ENCODE measurements around the gene GAB2.

The GAB2 gene

DNA sequence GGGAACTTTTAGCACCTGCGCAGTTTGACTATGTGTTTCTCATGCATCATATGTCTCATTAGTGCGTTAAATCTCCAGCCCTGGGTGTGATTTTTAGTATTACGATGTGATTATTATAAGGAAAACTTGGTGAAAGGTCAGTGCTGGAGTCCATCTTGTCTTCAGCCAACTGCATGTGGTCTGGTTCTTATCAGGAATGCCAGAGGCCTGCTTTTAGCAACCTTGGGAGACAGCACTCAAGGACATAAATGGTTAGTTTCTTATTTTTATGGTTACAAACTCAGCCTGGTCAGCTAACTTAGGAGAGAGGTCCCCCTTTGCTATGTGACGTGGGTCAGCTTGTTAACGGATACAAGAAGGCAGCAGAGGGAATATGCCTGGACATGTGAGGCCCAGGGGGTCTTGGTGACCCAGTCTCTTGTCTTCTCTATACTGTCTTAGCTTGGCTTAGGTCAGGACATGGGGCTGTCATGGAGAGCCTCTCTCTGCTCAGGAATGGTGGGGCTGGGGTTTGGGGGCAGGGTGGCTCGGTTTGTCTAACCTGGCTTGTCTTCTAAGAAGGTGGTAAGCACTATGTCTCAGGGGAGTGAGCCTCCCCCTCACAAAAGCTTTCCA is 250.7 kb downstream of the GAB2 start:
- no peak overlapping the region for H3K4me3 ChIP-seq (replicated peaks; ENCODE audit: low read depth, low read length)
- DNase-seq (ENCODE audit: extremely low read depth, low read depth): no peak
- TF ChIP-seq, protein P1, sequence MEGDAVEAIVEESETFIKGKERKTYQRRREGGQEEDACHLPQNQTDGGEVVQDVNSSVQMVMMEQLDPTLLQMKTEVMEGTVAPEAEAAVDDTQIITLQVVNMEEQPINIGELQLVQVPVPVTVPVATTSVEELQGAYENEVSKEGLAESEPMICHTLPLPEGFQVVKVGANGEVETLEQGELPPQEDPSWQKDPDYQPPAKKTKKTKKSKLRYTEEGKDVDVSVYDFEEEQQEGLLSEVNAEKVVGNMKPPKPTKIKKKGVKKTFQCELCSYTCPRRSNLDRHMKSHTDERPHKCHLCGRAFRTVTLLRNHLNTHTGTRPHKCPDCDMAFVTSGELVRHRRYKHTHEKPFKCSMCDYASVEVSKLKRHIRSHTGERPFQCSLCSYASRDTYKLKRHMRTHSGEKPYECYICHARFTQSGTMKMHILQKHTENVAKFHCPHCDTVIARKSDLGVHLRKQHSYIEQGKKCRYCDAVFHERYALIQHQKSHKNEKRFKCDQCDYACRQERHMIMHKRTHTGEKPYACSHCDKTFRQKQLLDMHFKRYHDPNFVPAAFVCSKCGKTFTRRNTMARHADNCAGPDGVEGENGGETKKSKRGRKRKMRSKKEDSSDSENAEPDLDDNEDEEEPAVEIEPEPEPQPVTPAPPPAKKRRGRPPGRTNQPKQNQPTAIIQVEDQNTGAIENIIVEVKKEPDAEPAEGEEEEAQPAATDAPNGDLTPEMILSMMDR (IDR thresholded peaks at IDR 0.05; ENCODE audit: low read depth, low read length, missing control alignments): no peak
